Measurements from ENCODE around the gene NKAP.

DNA sequence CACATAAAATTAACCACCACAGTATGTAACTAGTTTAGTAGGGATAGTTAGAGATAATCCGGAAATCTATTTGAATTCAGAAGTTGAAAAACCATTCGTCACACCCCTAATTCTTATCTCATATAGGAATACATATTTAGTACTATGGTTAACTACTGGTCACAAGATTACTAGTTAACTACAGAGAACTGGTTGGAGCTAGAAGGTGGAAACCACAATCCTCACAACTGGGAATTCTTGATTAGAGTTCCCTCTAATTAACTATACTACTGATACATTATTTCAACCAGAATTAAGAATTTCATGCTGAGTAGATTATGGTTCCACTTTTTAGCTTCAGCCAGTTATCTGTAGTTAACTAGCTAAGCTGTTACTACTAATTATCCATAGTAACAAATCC, 39.9 kb upstream of the NKAP start:
- no peak for TF ChIP-seq EZH2 (IDR thresholded peaks at IDR 0.05)
- TF ChIP-seq, protein P1, sequence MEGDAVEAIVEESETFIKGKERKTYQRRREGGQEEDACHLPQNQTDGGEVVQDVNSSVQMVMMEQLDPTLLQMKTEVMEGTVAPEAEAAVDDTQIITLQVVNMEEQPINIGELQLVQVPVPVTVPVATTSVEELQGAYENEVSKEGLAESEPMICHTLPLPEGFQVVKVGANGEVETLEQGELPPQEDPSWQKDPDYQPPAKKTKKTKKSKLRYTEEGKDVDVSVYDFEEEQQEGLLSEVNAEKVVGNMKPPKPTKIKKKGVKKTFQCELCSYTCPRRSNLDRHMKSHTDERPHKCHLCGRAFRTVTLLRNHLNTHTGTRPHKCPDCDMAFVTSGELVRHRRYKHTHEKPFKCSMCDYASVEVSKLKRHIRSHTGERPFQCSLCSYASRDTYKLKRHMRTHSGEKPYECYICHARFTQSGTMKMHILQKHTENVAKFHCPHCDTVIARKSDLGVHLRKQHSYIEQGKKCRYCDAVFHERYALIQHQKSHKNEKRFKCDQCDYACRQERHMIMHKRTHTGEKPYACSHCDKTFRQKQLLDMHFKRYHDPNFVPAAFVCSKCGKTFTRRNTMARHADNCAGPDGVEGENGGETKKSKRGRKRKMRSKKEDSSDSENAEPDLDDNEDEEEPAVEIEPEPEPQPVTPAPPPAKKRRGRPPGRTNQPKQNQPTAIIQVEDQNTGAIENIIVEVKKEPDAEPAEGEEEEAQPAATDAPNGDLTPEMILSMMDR (IDR thresholded peaks at IDR 0.05): no peak
- no peak for TF ChIP-seq EZH2phosphoT487 (IDR thresholded peaks at IDR 0.05)
